Right lung (tissue), 5 donors: Measurements from ENCODE around the gene TAOK2. TPM values are rescaled to one million over a fixed set of nuclear protein-coding genes. Genes with fewer than 3 reads are reported as not detected.

ENCODE experiments used
- DNase-seq, 2 donors: peaks; one replicate each; pipeline ENCODE4 v3.0.0-alpha.2; 2013
- polyA plus RNA-seq, 5 donors: library from polyadenylated mRNA; unstranded; fragments of 120-200 nt; gene quantifications; one replicate each; pipeline versions ENCODE4 v1.2.1 to v1.2.3, GENCODE V29; 2013; ENCODE audit warnings: inconsistent platforms in 1 of 5, low replicate concordance in 1 of 5; ENCODE audit not compliant: insufficient read length in 5 of 5, insufficient read depth in 1 of 5

The TAOK2 gene
- polyA plus RNA-seq, 5 donors = 42.8 to 66.2 (median 54.0) TPM

DNA sequence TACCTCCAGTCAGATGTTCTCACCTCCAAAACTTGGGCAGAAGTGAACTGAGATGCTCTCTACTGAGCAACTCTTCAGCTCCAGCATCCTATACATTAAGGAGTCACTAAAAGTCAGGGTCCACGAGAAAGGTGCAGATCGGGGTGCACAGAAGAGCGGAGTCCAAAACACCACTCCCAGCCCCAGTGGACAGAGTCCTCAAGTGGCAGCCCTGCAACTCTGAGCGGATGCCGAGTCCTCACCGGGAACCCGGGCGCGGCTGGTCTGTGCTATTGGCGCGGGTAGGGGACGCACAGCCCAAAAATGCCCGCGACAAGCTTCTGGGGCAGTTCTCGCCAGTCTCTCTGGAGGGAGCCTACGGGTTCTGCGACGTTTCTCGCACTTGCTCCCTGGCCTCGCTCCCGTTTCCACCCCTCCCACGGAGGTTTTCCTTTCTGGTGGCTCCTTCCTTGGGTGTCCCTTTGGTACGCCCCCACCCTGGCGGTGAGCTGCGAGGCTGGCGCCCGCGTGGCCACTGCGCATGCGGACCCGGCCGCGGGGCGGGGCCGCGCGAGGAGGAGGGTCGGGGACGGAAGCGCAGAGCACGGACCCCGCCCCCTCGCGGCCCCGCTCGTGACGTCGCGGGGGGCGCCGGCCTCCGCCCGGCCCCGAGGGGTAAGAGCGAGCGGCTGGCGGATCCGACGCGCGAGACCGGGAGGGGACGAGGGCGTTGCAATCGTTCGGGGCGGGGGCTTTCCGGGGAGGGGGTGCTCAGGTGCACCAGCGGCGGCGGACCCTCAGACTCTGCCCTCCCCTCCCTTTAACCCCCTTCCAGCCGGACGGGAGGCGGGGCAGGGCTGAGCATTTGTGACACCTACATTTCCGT, 12.0 kb upstream of the TAOK2 start, which contains the start of gene TMEM219:
TMEM219 (plus strand) TSS at position 601 of the 865 bp plus-strand sequence. CDS start 1,065 bp downstream, outside the sequence.
- peak; percentile 95 to 96 for DNase-seq

DNA sequence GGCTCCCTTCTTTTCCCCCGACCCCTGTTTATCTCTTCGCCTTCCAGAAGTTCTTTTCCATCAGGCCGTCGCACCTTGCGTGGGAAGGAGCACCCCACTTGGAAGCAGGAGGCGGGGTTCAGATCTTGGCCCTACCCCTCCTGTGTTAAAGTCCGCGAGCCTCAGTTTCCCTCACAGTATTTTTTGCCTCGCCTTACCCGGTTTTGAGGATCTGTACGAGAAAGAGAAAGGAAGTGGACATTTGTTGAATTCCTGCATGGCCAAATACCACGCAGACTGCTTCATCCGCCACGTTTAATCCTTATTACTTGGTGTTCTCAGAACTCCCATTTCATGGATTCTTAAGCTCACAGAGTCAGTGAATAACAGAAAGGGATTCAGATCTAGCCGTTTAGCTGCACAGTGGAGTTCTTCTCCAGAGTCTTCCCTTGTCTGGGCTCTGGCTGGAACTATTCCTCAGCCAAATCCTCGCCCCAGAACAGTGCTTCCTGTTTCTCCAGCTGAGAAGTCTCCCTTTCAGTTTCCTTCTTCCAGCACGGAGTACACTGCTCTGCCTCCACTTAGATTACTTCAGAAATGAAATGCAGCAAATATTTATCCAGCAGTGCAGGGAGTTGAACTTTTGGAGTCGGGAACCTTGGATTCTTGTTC, 11.2 kb upstream of the TAOK2 start:
- DNase-seq = peak; percentile 51 to 63

DNA sequence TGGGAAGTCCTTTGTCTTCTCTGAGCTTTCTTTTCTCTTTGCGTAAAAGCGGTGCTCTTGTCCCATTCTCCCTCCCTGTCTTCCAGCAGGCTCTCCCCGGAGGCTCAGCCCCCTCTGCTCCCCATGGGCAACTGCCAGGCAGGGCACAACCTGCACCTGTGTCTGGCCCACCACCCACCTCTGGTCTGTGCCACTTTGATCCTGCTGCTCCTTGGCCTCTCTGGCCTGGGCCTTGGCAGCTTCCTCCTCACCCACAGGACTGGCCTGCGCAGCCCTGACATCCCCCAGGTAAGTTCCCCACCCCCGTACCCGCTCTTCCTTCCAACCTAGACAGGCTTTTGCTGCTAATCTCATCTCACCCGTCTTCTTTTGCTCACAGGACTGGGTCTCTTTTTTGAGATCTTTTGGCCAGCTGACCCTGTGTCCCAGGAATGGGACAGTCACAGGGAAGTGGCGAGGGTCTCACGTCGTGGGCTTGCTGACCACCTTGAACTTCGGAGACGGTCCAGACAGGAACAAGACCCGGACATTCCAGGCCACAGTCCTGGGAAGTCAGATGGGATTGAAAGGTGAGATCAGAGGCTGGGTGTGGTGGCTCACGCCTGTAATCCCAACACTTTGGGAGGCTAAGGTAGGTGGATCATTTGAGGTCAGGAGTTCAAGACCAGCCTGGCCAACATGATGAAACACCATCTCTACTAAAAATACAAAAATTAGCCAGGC, 10.5 kb upstream of the TAOK2 start:
- DNase-seq = no peak

DNA sequence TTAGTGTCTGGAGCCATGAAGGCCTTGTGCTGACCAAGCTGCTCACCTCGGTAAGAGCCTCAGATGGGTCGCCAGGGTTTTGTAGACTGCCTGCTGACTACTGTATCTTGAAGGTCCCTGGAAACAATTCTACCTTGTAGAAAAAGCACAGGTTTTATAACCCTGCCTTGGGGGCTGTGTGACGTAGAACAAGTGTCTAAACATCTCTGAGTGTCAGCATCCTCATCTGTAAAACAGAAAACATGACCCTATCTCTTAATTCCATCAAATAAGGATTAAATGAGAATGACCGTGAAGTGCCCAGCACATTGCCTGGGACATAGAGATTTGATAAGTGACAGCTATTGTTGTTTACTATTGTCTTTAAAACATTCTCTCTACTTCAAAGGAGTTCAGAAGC, 5.5 kb upstream of the TAOK2 start:
- no peak for DNase-seq

- DNase-seq = no peak
These were observed 2.4 kb upstream of the TAOK2 start for GRCh38 chr16:29971304-29971703.

GRCh38 chr16:29972500-29972899, 1.2 kb upstream of the TAOK2 start:
- no peak for DNase-seq

GRCh38 chr16:29972992-29973383, 680 bp upstream of the TAOK2 start:
- no peak for DNase-seq

GRCh38 chr16:29974291-29975133, 844 bp downstream of the TAOK2 start:
- no peak for DNase-seq

DNA sequence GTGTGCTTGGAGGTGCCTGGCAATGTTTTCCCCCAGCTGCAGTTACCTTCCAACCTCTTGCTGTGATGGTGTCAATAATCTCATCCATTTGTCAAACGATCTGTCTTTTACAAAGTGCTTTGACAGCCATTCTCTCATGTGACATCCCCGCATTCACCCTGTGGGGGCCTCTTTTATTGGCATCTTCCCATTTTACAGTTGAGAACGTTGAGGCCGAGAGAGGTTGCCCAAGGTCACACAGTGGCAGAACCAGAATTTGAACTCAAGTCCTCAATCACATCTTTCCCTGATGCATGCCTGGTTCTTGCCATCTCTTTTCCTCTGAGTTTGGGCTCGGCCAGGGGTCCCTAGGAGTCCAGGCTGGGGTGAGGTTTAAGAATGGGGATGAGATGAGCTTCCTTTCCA, 1.5 kb downstream of the TAOK2 start:
- no peak for DNase-seq

DNA sequence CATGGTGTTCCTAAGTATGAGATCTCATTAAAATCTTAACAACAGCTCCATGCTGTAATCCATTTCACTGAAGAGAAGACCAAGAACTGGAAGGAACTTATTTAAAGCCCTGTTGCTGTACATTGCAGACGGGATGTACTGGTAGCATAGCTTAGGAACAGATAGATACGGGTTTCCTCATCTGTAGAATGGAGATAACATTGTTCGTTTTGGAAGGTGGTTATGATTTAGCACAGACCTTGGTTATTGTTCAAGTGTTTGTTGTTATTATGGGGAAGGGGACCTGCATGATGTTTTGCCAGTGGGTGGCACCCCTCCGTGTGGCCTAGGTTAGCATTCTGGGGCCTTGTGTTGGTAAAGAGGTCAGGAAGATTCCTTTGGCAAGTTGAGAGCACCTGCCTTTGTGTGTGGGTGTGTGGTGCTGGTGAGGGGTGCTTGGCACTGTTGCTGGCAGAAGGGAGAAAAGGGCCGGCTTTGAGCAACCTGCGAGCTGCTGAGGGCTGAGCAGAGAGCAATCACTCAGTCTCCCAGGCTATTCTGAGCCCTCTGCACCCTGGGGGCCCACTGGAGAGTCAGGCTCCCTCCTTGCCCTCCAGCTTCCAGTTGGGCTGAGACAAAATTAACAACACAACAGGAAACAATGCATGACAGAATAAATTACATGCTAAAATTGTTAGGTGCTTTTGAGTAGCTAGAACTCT, 2.3 kb downstream of the TAOK2 start:
- DNase-seq = no peak

DNA sequence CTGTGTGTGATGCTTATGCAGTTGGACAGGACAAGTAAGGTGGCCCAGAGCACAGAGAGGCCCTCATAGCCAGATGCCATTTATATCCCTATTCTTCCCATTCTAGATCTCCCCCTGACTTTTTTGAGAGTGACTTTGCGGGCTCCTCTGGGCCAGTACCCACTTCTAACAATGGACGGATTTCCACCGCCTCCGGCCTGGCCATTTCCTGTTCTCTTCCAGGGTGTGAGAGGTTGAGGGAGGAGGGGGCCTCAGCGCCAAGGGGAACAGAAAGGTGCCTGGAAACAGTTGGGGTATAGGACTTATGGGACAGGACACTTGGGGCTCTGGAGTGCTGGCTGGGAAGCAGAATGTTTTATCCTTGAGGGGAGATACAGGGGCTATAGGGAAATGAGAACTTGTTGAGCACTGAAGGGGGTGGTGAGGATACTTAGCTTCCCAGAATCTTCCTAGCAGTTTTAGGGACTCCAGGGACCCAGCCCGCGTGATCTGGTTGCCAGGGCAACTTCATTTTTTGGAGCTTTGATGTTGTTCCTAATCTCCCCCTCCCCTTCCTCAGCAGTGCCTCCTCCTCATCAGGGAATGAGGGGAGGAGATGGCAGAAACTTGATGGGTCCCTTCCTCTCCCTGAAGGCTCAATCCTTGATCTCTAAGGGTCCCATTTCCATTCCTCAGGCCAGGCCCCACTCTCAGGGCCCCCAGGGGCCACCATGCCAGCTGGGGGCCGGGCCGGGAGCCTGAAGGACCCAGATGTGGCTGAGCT, 3.6 kb downstream of the TAOK2 start:
- DNase-seq = no peak

GRCh38 chr16:29978081-29978480, 4.4 kb downstream of the TAOK2 start:
- no peak for DNase-seq

GRCh38 chr16:29978564-29979270, 5.0 kb downstream of the TAOK2 start:
- DNase-seq = no peak

- DNase-seq = no peak
These were observed 9.1 kb downstream of the TAOK2 start for GRCh38 chr16:29982560-29983419.

DNA sequence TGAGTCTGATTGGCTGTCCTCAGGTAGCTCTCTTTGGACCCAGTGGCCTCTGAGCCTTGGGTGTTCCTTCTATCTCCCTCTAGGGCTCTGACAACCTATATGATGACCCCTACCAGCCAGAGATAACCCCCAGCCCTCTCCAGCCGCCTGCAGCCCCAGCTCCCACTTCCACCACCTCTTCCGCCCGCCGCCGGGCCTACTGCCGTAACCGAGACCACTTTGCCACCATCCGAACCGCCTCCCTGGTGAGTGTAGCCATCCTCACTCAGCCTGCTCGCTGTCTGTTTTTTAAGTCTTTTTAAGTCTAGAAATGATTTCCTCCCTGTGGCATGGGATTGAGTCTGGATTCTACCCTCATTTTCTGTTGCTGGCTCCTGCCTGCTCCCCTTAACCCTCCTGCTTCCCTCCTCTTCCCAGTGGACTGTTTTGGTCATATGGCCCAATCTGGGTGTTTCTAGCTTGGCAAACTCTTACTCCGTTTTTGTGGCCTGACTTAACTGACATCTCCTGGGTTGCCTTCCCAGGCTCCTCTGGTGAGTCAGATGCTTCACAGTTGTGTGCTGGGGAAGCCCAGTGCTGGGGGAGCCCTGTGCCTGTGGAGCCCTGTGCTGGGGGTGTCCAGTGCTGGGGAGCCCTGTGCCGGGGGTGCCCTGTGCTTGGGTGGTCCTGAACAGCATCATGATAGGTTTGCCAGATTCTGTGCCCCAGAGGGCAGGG, 9.9 kb downstream of the TAOK2 start:
- no peak for DNase-seq

DNA sequence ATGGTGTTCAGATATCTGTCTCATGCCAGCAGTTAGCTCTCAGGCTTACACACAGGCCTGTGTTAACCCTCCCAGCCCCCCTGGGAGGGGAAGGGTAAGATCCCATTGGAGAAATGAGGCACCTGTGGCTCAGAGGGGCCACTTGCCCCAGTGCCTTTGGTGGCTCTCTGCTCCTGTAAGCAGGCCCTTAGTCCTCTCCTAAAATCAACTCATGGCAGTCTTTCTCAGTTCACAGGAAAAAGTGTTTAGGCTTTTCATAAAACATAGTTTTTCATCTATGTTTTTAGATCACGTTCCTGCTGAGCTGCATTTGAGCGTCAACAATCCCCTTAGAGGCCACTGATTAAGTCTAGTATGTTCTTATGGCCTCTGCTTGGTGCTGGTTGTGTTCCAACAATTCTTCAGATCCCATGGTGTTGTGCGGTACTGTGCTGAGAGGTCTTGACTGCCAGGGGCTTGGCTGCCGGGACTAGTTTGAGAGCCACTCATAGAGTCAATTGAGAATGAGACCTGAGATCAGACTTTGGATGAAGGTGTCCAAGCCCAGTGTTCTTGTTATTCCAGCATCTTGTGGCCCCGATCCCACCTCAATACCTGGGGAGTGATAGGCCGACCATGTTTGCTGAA, 10.6 kb downstream of the TAOK2 start:
- DNase-seq = no peak

DNA sequence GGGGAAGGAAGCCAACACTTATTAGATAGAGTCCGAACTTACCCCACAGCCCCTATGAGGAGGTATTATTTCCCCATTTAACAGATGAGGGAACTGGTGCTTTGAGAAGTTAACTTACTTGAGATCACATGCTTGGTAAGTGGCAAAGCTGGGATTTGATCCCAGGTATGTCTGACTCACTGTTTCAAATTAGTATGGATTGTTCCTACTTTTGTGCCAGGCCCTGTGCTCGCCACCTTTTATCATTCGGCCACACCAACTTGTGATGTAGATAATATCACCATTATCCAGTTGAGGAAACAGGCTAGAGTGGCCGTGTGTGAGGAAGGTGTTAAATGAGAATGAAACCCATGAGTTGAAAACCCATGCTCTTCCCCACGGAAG, 11.1 kb downstream of the TAOK2 start:
- no peak for DNase-seq
